HEK293T (cell line): Measurements from ENCODE around the gene EXOC6B.
"Not testable (repeated sequence)": the region's sequence is repeated elsewhere in the genome, so short reads cannot be mapped to it uniquely, and the experiment has no call there.

Experiments used
- CTCF ChIA-PET: fragments of 350-600 bp; formaldehyde crosslinking; extraction: SDS; loops from one replicate; lab custom pipeline; 2021; ENCODE audit warnings: antibody characterized with exemption, inconsistent platforms; lab: Yijun Ruan, JAX
- POLR2A ChIA-PET: fragments of 350-600 bp; formaldehyde crosslinking; extraction: SDS; loops from one replicate; lab custom pipeline; 2020; ENCODE audit warnings: antibody characterized with exemption, inconsistent platforms; lab: Yijun Ruan, JAX
- DNase-seq: peaks from one replicate; pipeline ENCODE4 v3.0.0; 2012; ENCODE audit warnings: mixed read lengths; ENCODE audit errors: extremely low spot score
- ARNT ChIP-seq: fragments of 450-650 bp; IDR thresholded peaks from 2 replicates; pipeline ENCODE4 v1.6.1; 2017; ENCODE audit warnings: mild to moderate bottlenecking
- BHLHE40 ChIP-seq: fragments of 450-650 bp; IDR thresholded peaks from 2 replicates; pipeline ENCODE4 v1.6.1; 2016; ENCODE audit warnings: mild to moderate bottlenecking, moderate library complexity, borderline replicate concordance
- CTBP1 ChIP-seq: fragments of 450-650 bp; IDR thresholded peaks from 2 replicates; pipeline ENCODE4 v1.6.1; 2016; ENCODE audit warnings: borderline replicate concordance
- ELF4 ChIP-seq: fragments of 450-650 bp; IDR thresholded peaks from 2 replicates; pipeline ENCODE4 v1.6.1; 2017; ENCODE audit warnings: antibody characterized with exemption
- FOXA1 ChIP-seq: fragments of 450-650 bp; IDR thresholded peaks from 2 replicates; pipeline ENCODE4 v1.6.1; 2016; ENCODE audit warnings: mild to moderate bottlenecking
- FOXK2 ChIP-seq: fragments of 450-650 bp; IDR thresholded peaks from 2 replicates; pipeline ENCODE4 v1.6.1; 2016; ENCODE audit warnings: mild to moderate bottlenecking
- FOXM1 ChIP-seq: fragments of 450-650 bp; IDR thresholded peaks from 2 replicates; pipeline ENCODE4 v1.6.1; 2017; ENCODE audit warnings: mild to moderate bottlenecking, borderline replicate concordance
- HDGF ChIP-seq: fragments of 450-650 bp; IDR thresholded peaks from 2 replicates; pipeline ENCODE4 v1.6.1; 2017; ENCODE audit warnings: antibody characterized with exemption, borderline replicate concordance
- L3MBTL2 ChIP-seq: fragments of 450-650 bp; conservative IDR thresholded peaks from 2 replicates; pipeline ENCODE4 v1.6.1; 2016; ENCODE audit warnings: mild to moderate bottlenecking
- LEF1 ChIP-seq: fragments of 450-650 bp; IDR thresholded peaks from 2 replicates; pipeline ENCODE4 v1.6.1; 2017; ENCODE audit warnings: mild to moderate bottlenecking, borderline replicate concordance
- NFRKB ChIP-seq: fragments of 450-650 bp; IDR thresholded peaks from 2 replicates; pipeline ENCODE4 v1.6.1; 2016; ENCODE audit warnings: mild to moderate bottlenecking, moderate library complexity
- PKNOX1 ChIP-seq: fragments of 450-650 bp; IDR thresholded peaks from 2 replicates; pipeline ENCODE4 v1.6.1; 2016
- SP1 ChIP-seq: fragments of 450-650 bp; IDR thresholded peaks from 2 replicates; pipeline ENCODE4 v1.6.1; 2017
- SUZ12 ChIP-seq: fragments of 450-650 bp; IDR thresholded peaks from 2 replicates; pipeline ENCODE4 v1.6.1; 2016; ENCODE audit warnings: mild to moderate bottlenecking
- TARDBP ChIP-seq: fragments of 450-650 bp; IDR thresholded peaks from 2 replicates; pipeline ENCODE4 v1.6.1; 2016
- ZNF384 ChIP-seq: fragments of 450-650 bp; IDR thresholded peaks from 2 replicates; pipeline ENCODE4 v1.6.1; 2016

Gene EXOC6B

GRCh38 chr2:72544554-72544953 is 281.3 kb downstream of the EXOC6B start:
- ChIA-PET CTCF (no interaction called here), POLR2A (no interaction called here)
- TF ChIP-seq HDGF (no peak), SP1 (no peak), BHLHE40 (no peak), ARNT (no peak), NFRKB (no peak), LEF1 (no peak), FOXK2 (no peak), SUZ12 (no peak), ELF4 (no peak), PKNOX1 (no peak), TARDBP (no peak), L3MBTL2 (no peak), ZNF384 (no peak)
- DNase-seq: no peak

DNA sequence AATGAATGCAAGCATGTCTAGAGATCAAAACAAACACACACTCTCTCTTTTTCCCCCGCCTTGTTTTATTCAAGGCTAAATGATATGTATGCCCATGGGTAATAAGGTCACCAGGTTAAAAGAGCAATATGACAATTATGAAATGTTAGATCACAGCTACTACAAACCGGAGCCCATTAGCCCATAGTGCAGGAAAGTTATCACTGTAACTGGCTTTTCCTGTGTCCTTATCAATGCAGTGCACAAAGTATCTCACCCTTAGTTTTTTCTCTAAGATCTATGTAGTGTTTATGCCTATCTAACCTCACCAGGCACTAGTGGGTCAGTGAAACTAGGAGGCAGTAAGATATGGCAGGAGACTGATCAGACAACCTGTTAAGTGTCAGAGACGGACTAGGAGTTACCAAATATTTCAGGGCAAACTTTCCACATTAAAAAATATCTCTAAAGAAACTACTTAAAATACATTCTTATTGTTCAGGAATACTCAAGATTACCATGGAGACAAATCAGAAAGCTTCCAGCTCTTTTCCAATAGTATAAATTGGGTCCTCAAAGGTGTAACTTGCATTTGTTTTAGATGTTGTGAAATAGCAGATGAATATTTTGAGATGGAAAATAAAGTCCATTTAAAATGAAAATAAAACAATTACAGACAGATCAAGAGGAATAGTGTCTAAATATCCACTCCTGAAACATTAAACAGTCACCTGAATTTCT is 282.2 kb downstream of the EXOC6B start:
- no peak for TF ChIP-seq BHLHE40
- no peak for TF ChIP-seq HDGF
- no peak for TF ChIP-seq SP1
- no peak for TF ChIP-seq ZNF384
- ChIA-PET POLR2A (no interaction called here), CTCF (no interaction called here)
- no peak for DNase-seq

- CTCF ChIA-PET: no interaction called here
- POLR2A ChIA-PET: no interaction called here
Observed at GRCh38 chr2:72539071-72539552, 286.7 kb downstream of the EXOC6B start.

DNA sequence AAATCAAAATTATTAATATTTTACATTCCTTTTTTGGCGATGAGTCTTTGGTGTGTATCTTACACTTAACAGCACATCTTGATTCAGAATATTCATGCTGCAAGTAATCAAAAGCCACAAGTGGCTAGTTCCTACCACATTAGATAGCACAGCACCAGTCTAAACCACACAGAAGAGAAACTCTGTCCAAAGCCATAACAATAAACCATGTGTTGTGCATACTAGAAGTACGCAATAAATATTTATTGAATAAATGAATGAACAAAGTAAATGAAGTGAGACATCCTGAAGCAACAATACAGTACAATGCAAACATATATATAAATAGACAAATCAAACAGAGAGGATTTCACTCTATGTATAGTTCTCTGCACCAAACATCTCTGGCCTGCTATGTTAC is 287.3 kb downstream of the EXOC6B start:
- POLR2A ChIA-PET: no interaction called here
- DNase-seq: no peak
- CTCF ChIA-PET: no interaction called here
- no peak for TF ChIP-seq SP1
- TF ChIP-seq CTBP1: no peak
- TF ChIP-seq L3MBTL2: no peak
- TF ChIP-seq NFRKB: no peak
- no peak for TF ChIP-seq ELF4
- TF ChIP-seq HDGF: no peak
- no peak for TF ChIP-seq ZNF384
- no peak for TF ChIP-seq PKNOX1
- no peak for TF ChIP-seq LEF1
- no peak for TF ChIP-seq FOXM1
- no peak for TF ChIP-seq FOXK2
- no peak for TF ChIP-seq SUZ12
- no peak for TF ChIP-seq BHLHE40
- TF ChIP-seq ARNT: no peak
- TF ChIP-seq TARDBP: no peak
- no peak for TF ChIP-seq FOXA1

More at GRCh38 chr2:72539071-72539552, 286.7 kb downstream of the EXOC6B start:
- no peak for TF ChIP-seq CTBP1
- no peak for TF ChIP-seq L3MBTL2
- no peak for TF ChIP-seq PKNOX1
- no peak for TF ChIP-seq ZNF384
- TF ChIP-seq ARNT: no peak
- no peak for TF ChIP-seq ELF4
- no peak for TF ChIP-seq NFRKB
- no peak for TF ChIP-seq HDGF
- TF ChIP-seq FOXA1: no peak
- no peak for TF ChIP-seq TARDBP
- DNase-seq: no peak

DNA sequence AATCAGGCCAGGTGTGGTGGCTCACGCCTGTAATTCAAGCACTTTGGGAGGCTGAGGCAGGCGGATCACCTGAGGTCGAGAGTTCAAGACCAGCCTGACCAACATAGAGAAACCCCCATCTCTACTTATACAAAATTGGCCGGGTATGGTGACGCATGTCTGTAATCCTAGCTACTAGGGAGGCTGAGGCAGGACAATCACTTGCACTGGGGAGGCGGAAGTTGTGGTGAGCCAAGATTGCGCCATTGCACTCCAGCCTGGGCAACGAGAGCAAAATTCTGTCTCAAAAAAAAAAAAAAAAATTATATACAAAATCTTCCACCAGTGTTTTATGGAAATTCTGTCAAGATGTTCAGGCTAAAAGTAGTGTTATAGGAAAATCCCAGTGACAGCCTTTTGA is 290.2 kb downstream of the EXOC6B start:
- CTCF ChIA-PET: interaction anchor here (0.7 kb wide), 1 partner anchor 987 kb away, joined by 6 read pairs; no protein-coding TSS in a partner anchor
- POLR2A ChIA-PET, DNase-seq: not testable (repeated sequence)

GRCh38 chr2:72533765-72534164 is 292.1 kb downstream of the EXOC6B start:
- ChIA-PET CTCF (no interaction called here), POLR2A (no interaction called here)
- no peak for DNase-seq
- TF ChIP-seq HDGF: no peak
- TF ChIP-seq FOXK2: no peak

DNA sequence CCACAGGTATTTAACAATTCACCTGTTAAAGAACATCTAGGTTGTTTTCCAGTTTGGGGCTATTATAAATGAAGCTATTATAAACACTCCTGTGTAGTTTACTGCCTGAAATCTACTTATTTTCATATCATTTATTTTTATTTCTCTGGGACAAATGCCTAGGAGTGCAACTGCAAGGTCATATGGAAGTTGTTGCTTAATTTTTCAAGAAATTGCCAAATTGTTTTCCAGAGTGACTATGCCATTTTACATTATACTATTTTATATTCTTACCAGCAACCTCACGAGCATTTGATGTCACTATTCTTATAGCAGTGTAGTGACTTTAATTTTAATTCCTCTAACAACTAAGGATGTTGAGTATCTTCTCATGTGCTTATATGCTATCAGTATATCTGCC is 298.4 kb downstream of the EXOC6B start:
- POLR2A ChIA-PET: no interaction called here
- TF ChIP-seq HDGF (no peak), CTBP1 (no peak), NFRKB (no peak), ZNF384 (no peak), TARDBP (no peak), SP1 (no peak), SUZ12 (no peak), FOXA1 (no peak), LEF1 (no peak), ARNT (no peak)
- CTCF ChIA-PET: no interaction called here
- DNase-seq: no peak
